IPS-NIHi11 (cell line): ENCODE data around the gene TNFRSF25.
A peak's percentile ranks its signal among the peaks of the same experiment; 100 is the strongest.
"Not testable (repeated sequence)": the region's sequence is repeated elsewhere in the genome, so short reads cannot be mapped to it uniquely, and the experiment has no call there.

Experiments
- DNase-seq: peaks from one replicate; pipeline ENCODE4 v3.0.0; 2012; ENCODE audit warnings: mixed read lengths, low spot score

Gene TNFRSF25

GRCh38 chr1:6470132-6471085 lies 4.4 kb upstream of the TNFRSF25 start:
- DNase-seq, result no peak

DNA sequence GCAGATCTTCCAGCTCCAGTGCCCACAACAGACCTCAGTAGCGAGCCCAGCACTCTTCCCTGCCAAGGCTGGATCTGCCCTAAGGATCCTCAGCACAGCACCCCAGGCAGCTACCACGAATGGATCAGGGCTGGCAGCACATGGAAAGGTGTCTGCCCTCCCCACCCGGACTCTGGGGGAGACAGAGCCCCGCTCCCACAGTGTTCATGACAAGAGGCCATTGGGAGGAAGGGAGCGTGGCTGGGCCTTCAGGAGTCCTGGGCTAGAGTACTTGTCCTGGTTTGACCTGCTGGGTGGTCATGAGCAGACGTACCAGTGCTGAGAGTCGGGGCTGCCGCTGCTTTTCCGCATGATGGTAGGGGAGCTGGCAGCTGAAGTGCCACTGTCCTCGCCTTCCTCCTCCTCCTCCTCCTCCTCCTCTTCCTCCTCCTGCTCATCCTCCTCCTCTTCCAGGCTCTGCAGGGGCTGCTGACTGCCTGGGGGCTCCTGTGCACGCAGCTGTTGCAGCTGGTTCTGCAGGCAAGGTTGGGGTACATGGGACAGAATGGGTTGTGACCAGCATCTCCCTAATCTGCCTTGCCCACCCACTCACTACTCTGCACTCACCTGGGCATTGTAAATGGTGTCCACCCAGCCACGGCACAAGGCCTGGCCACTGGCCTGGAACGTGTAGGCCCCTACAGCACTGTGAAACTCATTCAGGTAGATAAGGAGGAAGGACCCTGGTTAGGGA lies 2.9 kb upstream of the TNFRSF25 start:
- DNase-seq, result no peak

GRCh38 chr1:6467744-6468688 lies 2.0 kb upstream of the TNFRSF25 start:
- DNase-seq, result no peak

DNA sequence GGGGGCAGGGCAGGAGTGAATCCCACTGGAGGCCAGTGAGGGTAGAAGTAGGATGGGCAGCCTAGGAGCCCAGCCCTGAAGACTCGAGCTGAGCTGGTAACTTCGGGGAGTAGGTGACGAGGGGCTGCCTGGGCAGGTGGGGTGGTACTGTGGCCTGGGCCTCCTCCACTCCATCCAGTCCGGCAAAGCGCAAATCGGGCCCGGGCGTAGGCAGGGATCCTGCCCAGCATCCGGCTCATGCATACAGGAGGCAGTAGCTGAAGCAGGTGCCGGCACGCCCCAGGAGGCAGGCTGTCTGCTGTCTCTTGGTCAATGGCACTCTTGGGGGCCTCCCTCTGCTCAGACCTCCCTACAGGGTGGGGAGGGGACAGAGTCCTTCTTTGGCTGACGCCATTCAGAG lies 1.3 kb upstream of the TNFRSF25 start:
- DNase-seq, result no peak

DNA sequence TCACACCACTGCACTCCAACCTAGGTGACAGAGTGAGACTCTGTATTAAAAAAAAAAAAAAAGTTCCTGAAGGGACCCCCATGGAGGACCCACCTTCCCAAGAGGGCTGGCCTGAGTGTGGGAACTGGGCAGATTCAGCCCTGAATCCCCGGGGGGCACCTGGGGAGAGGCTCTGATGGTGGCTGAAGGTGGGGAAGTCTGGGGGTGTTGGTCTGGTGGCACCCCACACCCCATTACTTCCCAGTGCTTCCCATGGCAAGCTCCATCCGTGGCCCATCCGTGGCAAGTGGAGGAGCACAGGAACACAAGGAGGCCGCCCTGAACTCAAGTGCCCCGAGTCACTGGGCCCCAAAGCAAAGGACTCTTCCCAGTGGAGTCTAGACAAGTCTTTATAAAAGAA lies 778 bp upstream of the TNFRSF25 start:
- no peak for DNase-seq

GRCh38 chr1:6465461-6466005 lies 440 bp downstream of the TNFRSF25 start:
- DNase-seq, result no peak

DNA sequence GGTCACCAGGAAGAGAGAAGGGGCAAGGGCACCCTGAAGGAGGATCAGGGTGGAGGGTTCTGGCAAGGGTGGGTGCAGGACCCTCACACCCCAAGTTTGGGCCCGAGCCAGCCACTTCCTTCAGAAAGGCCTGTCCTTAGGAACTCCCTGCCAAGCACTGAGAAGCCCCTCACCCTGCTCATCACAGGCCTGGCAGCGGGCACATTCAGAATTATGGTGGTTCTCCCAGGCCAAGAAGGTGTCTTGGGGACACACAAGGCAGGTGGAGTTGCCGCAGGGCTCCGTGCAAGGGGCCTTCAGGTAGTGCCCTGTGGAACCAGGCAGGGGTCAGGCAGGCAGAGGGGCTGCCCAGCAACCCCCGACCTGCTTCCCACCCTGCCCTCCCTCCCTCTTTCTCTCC lies 1.1 kb downstream of the TNFRSF25 start:
- no peak for DNase-seq

DNA sequence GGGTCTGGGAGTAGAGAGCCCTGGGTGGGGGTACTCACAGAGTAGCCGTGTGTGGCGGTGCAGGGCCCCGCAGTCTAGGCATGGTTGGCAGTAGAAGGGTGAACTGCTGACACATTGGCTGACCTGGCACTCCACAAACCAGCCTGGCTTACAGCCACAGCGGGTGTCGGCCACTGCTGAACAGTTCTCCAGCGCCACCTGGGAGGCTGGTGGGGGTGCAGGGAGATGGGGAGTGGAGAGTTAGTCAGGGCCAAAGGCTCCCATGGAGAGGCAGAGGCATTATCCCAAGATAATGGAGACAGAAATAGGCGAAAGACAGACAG lies 1.5 kb downstream of the TNFRSF25 start:
- no peak for DNase-seq

- DNase-seq, result no peak
Measured at GRCh38 chr1:6463120-6463412, 2.9 kb downstream of the TNFRSF25 start.

- DNase-seq, result no peak
Measured at GRCh38 chr1:6462412-6463119, 3.4 kb downstream of the TNFRSF25 start.

- no peak for DNase-seq
Measured at GRCh38 chr1:6461538-6462411, 4.2 kb downstream of the TNFRSF25 start.

DNA sequence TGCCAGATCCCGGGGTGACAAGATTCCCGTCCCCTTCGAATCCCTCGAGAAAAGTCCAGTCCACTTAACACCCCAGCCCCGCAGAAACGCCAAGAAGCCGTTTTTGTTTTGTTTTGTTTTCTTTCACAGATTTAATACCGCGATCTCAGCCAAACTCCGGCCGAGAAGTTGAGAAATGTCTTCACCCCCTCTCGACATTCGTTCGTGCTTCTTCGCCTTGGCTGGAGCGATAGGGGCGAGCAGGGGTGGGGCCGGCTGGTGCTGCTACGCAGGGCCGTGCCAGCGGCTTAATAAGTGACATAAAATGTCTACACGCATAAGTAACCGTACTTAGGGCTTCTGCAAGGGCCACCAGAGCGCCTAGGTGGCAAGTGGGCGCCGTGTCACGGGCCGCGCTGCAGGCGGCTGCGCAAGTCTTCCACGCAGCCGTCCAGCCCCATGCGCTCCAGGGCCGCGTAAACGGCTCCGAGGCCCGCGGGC lies 4.9 kb downstream of the TNFRSF25 start:
- no peak for DNase-seq

GRCh38 chr1:6460301-6461050 lies 5.5 kb downstream of the TNFRSF25 start:
- peak; percentile 52 for DNase-seq

- peak; percentile 50 for DNase-seq
Measured at GRCh38 chr1:6459850-6460265, 6.1 kb downstream of the TNFRSF25 start.

- no peak for DNase-seq
Measured at GRCh38 chr1:6456800-6457466, 9.0 kb downstream of the TNFRSF25 start.

- DNase-seq, result not testable (repeated sequence)
Measured at GRCh38 chr1:6455752-6456520, 10.0 kb downstream of the TNFRSF25 start.

DNA sequence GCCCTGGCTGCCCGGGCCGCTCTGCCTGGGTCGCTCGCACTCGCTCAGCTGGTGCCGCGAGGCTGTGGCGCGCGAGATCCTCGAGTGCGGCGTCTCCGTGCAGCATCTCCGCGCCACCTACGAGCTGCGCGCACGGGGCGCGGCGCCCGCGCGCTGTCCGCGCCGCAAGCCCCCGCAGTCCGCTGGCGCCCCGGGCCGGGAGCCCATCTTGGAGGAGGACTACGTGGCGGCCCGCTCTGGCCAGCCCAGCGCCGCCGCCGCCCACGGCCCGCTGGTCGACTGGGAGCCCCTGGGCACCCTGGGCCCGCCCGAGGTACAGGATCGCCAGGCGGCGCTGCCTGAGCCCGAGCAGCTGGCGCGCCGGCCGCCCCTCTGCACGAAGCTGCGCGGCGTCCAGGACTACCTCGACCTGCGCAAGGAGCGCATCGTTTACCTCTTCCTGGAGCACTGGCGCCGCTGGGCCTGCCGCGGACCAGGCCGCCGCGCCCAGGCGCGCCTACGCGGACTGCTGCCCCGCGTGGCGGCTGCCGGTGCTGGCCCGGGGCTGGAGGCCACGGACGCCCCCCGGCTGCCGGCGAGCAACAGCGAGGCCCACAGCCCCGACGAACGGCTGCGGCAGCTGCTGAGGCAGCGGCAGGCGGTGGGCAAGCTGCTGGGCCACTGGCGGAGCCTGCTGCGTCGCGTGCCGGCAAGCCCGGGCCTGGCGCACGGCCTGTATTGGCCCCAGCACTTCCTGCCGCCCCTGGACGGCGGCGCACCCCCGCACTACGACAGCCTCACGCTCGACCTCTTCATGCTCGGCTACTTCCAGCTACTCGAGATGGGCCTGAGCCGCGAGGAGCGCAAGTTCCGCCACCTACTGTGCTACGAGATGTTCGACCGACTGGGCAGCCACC lies 10.9 kb downstream of the TNFRSF25 start:
- DNase-seq, result peak; percentile 72
